ENCODE results near the gene SH2D1B. TPM values are rescaled to one million over a fixed set of nuclear protein-coding genes. Genes with fewer than 3 reads are reported as not detected.

The SH2D1B gene
- total RNA-seq, 2 experiments from 2014 or later = not detected

GRCh38 chr1:162373072-162373427 is 38.9 kb downstream of the SH2D1B start:
- CTCF ChIA-PET = no interaction called here
- Mint-ChIP-seq H3K9me3 (no peaks in the 10 kb centered on the region), H3K36me3 (ENCODE audit: low read depth) (no peaks in the 10 kb centered on the region)

GRCh38 chr1:162372159-162373071 is 39.5 kb downstream of the SH2D1B start:
- Mint-ChIP-seq H3K36me3 (ENCODE audit: low read depth) (no peaks in the 10 kb centered on the region), H3K4me3 (no peak overlapping the region), H3K27me3 (ENCODE audit: low read depth) (no peaks in the 10 kb centered on the region), H3K4me1 (ENCODE audit: low read depth) (no peaks in the 10 kb centered on the region), H3K27ac (no peak overlapping the region), H3K9me3 (no peaks in the 10 kb centered on the region)
- CTCF ChIA-PET = interaction anchor here (0.6 kb wide), 1 partner anchor 298 kb away, joined by 8 read pairs; no protein-coding TSS in a partner anchor
- no peak for DNase-seq
- intact Hi-C loops (cut with micrococcal nuclease) = no loop called here

More at GRCh38 chr1:162373072-162373427, 38.9 kb downstream of the SH2D1B start:
- intact Hi-C loops (cut with micrococcal nuclease) = no loop called here
- H3K27ac Mint-ChIP-seq = no peak overlapping the region
- H3K27me3 Mint-ChIP-seq (ENCODE audit: low read depth) = no peaks in the 10 kb centered on the region
- H3K4me3 Mint-ChIP-seq = no peak overlapping the region
- no peaks in the 10 kb centered on the region for H3K4me1 Mint-ChIP-seq (ENCODE audit: low read depth)
- no peak for DNase-seq

- Mint-ChIP-seq H3K27ac (no peak overlapping the region), H3K9me3 (no peaks in the 10 kb centered on the region), H3K4me3 (no peak overlapping the region), H3K36me3 (ENCODE audit: low read depth) (no peaks in the 10 kb centered on the region), H3K4me1 (ENCODE audit: low read depth) (no peaks in the 10 kb centered on the region), H3K27me3 (ENCODE audit: low read depth) (no peaks in the 10 kb centered on the region)
- DNase-seq = no peak
- intact Hi-C loops (cut with micrococcal nuclease) = no loop called here
- CTCF ChIA-PET = interaction anchor here (0.6 kb wide), 1 partner anchor 298 kb away, joined by 8 read pairs; no protein-coding TSS in a partner anchor
Measured at GRCh38 chr1:162371611-162372010, 40.3 kb downstream of the SH2D1B start.

GRCh38 chr1:162370721-162371120 is 41.2 kb downstream of the SH2D1B start:
- H3K4me1 Mint-ChIP-seq (ENCODE audit: low read depth) = no peaks in the 10 kb centered on the region
- no peaks in the 10 kb centered on the region for H3K27me3 Mint-ChIP-seq (ENCODE audit: low read depth)
- DNase-seq = no peak
- H3K4me3 Mint-ChIP-seq = no peak overlapping the region
- H3K36me3 Mint-ChIP-seq (ENCODE audit: low read depth) = no peaks in the 10 kb centered on the region
- intact Hi-C loops (cut with micrococcal nuclease) = no loop called here
- CTCF ChIA-PET = no interaction called here
- no peaks in the 10 kb centered on the region for H3K9me3 Mint-ChIP-seq
- H3K27ac Mint-ChIP-seq = no peak overlapping the region

GRCh38 chr1:162370161-162370560 is 41.8 kb downstream of the SH2D1B start:
- DNase-seq = no peak
- intact Hi-C loops (cut with micrococcal nuclease) = no loop called here
- CTCF ChIA-PET = no interaction called here
- no peak overlapping the region for H3K4me3 Mint-ChIP-seq
- no peaks in the 10 kb centered on the region for H3K4me1 Mint-ChIP-seq (ENCODE audit: low read depth)
- no peak overlapping the region for H3K27ac Mint-ChIP-seq
- no peaks in the 10 kb centered on the region for H3K36me3 Mint-ChIP-seq (ENCODE audit: low read depth)
- H3K9me3 Mint-ChIP-seq = no peaks in the 10 kb centered on the region
- no peaks in the 10 kb centered on the region for H3K27me3 Mint-ChIP-seq (ENCODE audit: low read depth)

GRCh38 chr1:162369571-162369970 is 42.4 kb downstream of the SH2D1B start:
- Mint-ChIP-seq H3K36me3 (ENCODE audit: low read depth) (no peaks in the 10 kb centered on the region), H3K4me3 (no peak overlapping the region)

GRCh38 chr1:162368451-162368850 is 43.5 kb downstream of the SH2D1B start:
- H3K27me3 Mint-ChIP-seq (ENCODE audit: low read depth) = peaks cover 3% of the 10 kb centered on the region
- no peaks in the 10 kb centered on the region for H3K36me3 Mint-ChIP-seq (ENCODE audit: low read depth)
- H3K27ac Mint-ChIP-seq = no peak overlapping the region
- CTCF ChIA-PET = interaction anchor here (0.7 kb wide), 1 partner anchor 144 kb away, joined by 3 read pairs; no protein-coding TSS in a partner anchor
- H3K4me3 Mint-ChIP-seq = no peak overlapping the region
- intact Hi-C loops (cut with micrococcal nuclease) = no loop called here
- H3K4me1 Mint-ChIP-seq (ENCODE audit: low read depth) = no peaks in the 10 kb centered on the region
- H3K9me3 Mint-ChIP-seq = no peaks in the 10 kb centered on the region
- no peak for DNase-seq

More at GRCh38 chr1:162369571-162369970, 42.4 kb downstream of the SH2D1B start:
- CTCF ChIA-PET = no interaction called here
- Mint-ChIP-seq H3K4me1 (ENCODE audit: low read depth) (no peaks in the 10 kb centered on the region), H3K9me3 (no peaks in the 10 kb centered on the region), H3K27ac (no peak overlapping the region), H3K27me3 (ENCODE audit: low read depth) (no peaks in the 10 kb centered on the region)
- intact Hi-C loops (cut with micrococcal nuclease) = no loop called here
- no peak for DNase-seq

GRCh38 chr1:162367772-162368171 is 44.2 kb downstream of the SH2D1B start:
- H3K36me3 Mint-ChIP-seq (ENCODE audit: low read depth) = no peaks in the 10 kb centered on the region
- intact Hi-C loops (cut with micrococcal nuclease) = no loop called here
- CTCF ChIA-PET = interaction anchor here (0.7 kb wide), 1 partner anchor 143 kb away, joined by 3 read pairs; no protein-coding TSS in a partner anchor
- no peak for DNase-seq
- H3K9me3 Mint-ChIP-seq = no peaks in the 10 kb centered on the region
- no peaks in the 10 kb centered on the region for H3K4me1 Mint-ChIP-seq (ENCODE audit: low read depth)
- H3K27ac Mint-ChIP-seq = no peak overlapping the region
- peaks cover 4% of the 10 kb centered on the region for H3K27me3 Mint-ChIP-seq (ENCODE audit: low read depth)
- no peak overlapping the region for H3K4me3 Mint-ChIP-seq

GRCh38 chr1:162367073-162367472 is 44.9 kb downstream of the SH2D1B start:
- Mint-ChIP-seq H3K4me3 (peak overlapping the region; percentile 38), H3K36me3 (ENCODE audit: low read depth) (no peaks in the 10 kb centered on the region), H3K9me3 (no peaks in the 10 kb centered on the region), H3K4me1 (ENCODE audit: low read depth) (no peaks in the 10 kb centered on the region), H3K27ac (no peak overlapping the region), H3K27me3 (ENCODE audit: low read depth) (peaks cover 4% of the 10 kb centered on the region)
- no peak for DNase-seq
- CTCF ChIA-PET = no interaction called here
- intact Hi-C loops (cut with micrococcal nuclease) = no loop called here

GRCh38 chr1:162366671-162367070 is 45.3 kb downstream of the SH2D1B start:
- Mint-ChIP-seq H3K9me3 (no peaks in the 10 kb centered on the region), H3K4me3 (peak overlapping the region; percentile 38), H3K27ac (no peak overlapping the region), H3K27me3 (ENCODE audit: low read depth) (peaks cover 4% of the 10 kb centered on the region), H3K36me3 (ENCODE audit: low read depth) (no peaks in the 10 kb centered on the region), H3K4me1 (ENCODE audit: low read depth) (no peaks in the 10 kb centered on the region)
- no peak for DNase-seq
- intact Hi-C loops (cut with micrococcal nuclease) = no loop called here
- CTCF ChIA-PET = interaction anchor here (0.5 to 0.9 kb wide), 3 partner anchors 63 to 310 kb away, joined by 3 to 5 read pairs (median 3); no protein-coding TSS in a partner anchor

- intact Hi-C loops (cut with micrococcal nuclease) = no loop called here
- CTCF ChIA-PET = interaction anchor here (0.5 to 0.9 kb wide), 3 partner anchors 63 to 310 kb away, joined by 3 to 5 read pairs (median 3); no protein-coding TSS in a partner anchor
- DNase-seq = no peak
- no peaks in the 10 kb centered on the region for H3K9me3 Mint-ChIP-seq
- no peaks in the 10 kb centered on the region for H3K36me3 Mint-ChIP-seq (ENCODE audit: low read depth)
- H3K27me3 Mint-ChIP-seq (ENCODE audit: low read depth) = peaks cover 4% of the 10 kb centered on the region
- no peak overlapping the region for H3K4me3 Mint-ChIP-seq
- H3K27ac Mint-ChIP-seq = no peak overlapping the region
- H3K4me1 Mint-ChIP-seq (ENCODE audit: low read depth) = no peaks in the 10 kb centered on the region
Measured at GRCh38 chr1:162366149-162366548, 45.8 kb downstream of the SH2D1B start.

GRCh38 chr1:162365284-162366020 is 46.5 kb downstream of the SH2D1B start:
- CTCF ChIA-PET = interaction anchor here (0.9 kb wide), 1 partner anchor 309 kb away, joined by 3 read pairs; no protein-coding TSS in a partner anchor
- Mint-ChIP-seq H3K27ac (no peak overlapping the region), H3K36me3 (ENCODE audit: low read depth) (no peaks in the 10 kb centered on the region)

More at GRCh38 chr1:162365284-162366020, 46.5 kb downstream of the SH2D1B start:
- Mint-ChIP-seq H3K27me3 (ENCODE audit: low read depth) (peaks cover 4% of the 10 kb centered on the region), H3K9me3 (no peaks in the 10 kb centered on the region), H3K4me3 (no peak overlapping the region), H3K4me1 (ENCODE audit: low read depth) (no peaks in the 10 kb centered on the region)
- intact Hi-C loops (cut with micrococcal nuclease) = no loop called here
- DNase-seq = no peak

Measured in activated naive CD4-positive, alpha-beta T cell treated with anti-CD3 and anti-CD28 coated beads for 36 hours (primary cell).